Activated naive CD4-positive, alpha-beta T cell treated with Interleukin-2 at 50 U/mL for 16 hours (primary cell): ENCODE results near the gene EVA1A.

ENCODE experiments used
- DNase-seq: peaks from one replicate; pipeline ENCODE4 v3.0.0-alpha.2; 2020

Gene EVA1A

GRCh38 chr2:75589391-75590105 is 28.8 kb upstream of the EVA1A start:
- no peak for DNase-seq

GRCh38 chr2:75587954-75588587 is 27.3 kb upstream of the EVA1A start:
- DNase-seq = no peak

DNA sequence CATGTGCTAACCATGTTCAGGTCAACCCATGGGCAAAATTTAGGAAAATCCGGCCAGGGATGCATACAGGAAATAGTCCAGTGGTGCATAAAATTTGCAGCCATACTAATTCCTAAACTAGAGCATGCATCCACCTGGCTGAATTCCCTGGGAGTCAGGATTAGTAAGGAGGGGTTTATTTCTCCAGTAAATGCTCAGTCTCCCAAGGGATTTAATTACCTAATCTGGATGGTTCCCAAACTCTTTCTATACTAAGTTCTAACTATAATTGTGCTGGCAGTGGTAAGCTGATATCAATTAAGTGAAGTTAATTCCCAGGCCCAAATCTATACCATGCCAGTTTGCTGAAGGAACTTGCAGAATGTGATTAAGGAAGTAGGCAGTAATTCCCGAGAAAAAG is 26.2 kb upstream of the EVA1A start:
- DNase-seq = no peak

- DNase-seq = no peak
Observed at GRCh38 chr2:75582840-75583239, 22.1 kb upstream of the EVA1A start.

DNA sequence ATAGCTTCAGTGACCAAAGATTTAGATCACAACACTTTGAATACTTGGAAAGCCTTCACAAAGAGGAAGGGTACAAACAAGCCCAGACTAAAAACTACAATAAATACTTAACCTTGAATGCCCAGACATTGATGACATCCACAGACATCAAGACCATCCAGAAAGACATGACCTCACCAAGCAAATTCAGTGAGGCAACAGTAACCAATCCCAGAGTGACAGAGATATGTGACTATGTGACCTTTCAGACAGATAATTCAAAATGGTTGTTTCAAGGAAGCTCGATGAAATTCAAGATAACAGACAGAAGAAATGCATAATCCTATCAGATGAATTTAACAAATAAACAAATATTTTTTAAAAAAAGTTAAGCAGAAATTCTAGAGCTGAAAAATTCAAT is 19.9 kb upstream of the EVA1A start:
- no peak for DNase-seq

GRCh38 chr2:75580156-75580555 is 19.4 kb upstream of the EVA1A start:
- DNase-seq = no peak

DNA sequence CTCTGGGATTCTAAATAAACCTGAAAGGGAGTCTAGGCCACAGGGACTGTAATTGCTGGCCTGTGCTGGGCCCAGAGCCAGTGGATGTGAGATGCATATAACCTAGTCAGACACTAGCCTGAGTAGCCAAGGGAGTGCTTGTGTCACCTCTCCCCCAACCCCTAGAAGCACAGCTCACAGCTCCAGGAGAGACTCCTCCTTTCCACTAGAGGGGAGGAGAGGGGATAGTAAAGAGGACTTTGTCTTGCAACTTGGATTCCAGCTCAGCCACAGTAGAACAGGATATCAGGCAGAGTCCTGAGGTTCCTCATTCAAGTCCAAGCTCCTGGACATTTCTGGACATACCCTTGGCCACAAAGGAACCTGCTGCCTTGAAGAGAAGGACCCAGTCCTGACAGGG is 18.4 kb upstream of the EVA1A start:
- DNase-seq = no peak

DNA sequence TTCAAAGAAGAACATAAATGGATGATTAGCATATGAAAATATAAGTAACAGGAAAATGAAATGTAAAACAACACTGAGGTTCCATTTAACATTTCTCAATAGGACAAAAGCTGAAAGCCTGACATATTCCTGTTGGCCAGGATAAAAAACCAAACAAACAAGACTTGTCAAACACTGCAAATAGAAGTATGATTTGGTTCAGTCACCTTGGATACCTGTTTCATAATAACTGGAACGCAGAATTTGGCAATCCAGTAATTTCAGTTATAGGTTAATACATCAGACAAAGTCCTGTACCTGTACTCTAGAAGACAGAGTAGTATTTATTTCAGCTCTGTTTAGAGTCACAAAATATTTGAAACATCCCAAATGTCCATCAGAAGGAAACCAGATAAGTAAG is 16.5 kb upstream of the EVA1A start:
- DNase-seq = no peak

DNA sequence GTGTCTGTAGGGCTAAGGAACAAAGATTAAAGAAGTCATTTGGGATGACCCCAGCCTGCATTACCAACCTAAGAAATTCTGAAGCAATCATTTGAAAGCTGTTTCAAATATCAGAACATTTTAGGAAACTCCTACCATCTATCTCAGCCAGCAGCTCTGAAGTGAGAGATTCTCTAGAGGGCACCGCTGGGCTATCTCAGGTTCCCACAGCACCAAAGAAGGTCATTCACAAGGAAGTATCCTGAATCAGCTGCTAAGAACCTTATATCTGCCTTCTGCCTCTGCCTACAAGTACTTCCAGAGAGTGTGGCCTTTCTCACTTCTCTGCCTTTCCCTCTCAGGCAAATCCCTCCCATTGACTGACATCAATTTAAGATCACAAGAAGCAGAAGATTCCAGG is 13.4 kb upstream of the EVA1A start:
- DNase-seq = no peak

DNA sequence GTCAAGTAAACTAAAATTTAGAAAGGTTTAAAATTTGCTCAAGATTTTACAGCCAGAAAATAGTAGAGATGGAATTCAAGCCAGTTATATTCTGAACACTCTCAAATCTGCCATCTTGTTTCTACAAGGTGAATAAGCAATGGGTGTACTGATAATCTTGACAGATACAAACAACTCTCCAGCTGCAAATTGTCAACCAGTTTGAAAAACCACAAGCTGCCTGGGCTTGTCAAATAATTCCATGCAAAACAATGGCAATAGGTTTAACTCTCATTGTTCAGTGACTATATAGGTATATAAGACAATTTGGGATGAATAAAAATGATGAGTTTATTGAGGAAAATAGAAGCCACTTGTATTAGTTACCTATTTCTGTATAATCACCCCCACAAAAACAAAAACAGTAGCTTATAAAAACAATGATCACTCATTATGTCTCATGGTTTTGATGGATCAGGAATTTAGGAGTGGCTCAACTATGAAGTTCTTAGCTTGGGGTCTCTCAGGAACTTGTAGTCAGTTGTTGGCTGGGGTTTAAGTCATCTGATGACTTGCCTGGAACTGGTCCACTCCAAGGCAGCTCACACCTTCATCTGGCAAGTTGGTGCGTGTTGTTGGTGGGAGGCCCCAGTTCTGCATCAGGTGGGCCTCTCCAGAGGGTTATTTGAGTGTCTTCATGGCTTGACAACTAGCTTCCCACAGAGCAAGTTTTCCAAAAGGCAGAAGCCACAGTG is 12.6 kb upstream of the EVA1A start:
- no peak for DNase-seq

- no peak for DNase-seq
Observed at GRCh38 chr2:75571730-75572430, 11.1 kb upstream of the EVA1A start.

DNA sequence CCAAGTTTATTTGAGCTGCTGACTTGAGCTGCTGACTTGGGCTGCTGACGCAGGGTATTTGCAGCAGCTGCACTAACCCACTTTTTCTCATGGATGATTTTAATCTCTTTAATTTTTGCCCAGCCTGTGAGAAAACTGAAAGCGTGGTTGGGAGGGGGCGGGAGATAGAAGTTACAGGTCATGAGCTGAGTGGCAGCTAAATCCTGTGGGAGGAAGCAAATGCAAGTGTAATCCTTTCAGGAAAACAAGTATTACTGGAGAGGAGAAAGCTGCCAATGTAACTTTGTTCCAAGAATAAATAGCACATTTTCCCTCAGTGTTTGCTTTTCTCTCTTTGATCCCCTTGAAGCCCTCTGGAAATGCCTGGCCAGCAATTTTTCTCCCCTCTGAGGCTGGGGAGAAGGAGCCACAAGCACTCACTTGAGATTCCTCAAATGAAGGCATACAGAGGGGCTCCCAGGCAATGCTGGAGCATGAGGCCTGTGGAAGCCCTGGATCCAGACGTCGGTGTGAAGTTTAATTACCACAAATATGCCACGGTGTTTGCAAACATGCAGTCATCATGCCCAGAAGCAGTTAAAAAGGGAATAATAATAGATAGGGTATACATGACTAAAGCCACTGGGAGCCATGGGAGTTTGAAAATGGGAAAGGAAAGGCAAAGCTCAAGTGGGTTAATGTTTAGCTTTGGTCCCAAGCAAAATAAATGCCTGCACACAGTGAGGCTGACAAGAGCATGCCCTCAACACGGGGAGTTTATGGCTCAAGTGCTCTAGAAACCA is 10.4 kb upstream of the EVA1A start:
- no peak for DNase-seq

GRCh38 chr2:75570024-75570947 is 9.5 kb upstream of the EVA1A start:
- DNase-seq = no peak

- no peak for DNase-seq
Observed at GRCh38 chr2:75569546-75569945, 8.8 kb upstream of the EVA1A start.

- no peak for DNase-seq
Observed at GRCh38 chr2:75568174-75568573, 7.4 kb upstream of the EVA1A start.

- DNase-seq = no peak
Observed at GRCh38 chr2:75565472-75566462, 5.0 kb upstream of the EVA1A start.

DNA sequence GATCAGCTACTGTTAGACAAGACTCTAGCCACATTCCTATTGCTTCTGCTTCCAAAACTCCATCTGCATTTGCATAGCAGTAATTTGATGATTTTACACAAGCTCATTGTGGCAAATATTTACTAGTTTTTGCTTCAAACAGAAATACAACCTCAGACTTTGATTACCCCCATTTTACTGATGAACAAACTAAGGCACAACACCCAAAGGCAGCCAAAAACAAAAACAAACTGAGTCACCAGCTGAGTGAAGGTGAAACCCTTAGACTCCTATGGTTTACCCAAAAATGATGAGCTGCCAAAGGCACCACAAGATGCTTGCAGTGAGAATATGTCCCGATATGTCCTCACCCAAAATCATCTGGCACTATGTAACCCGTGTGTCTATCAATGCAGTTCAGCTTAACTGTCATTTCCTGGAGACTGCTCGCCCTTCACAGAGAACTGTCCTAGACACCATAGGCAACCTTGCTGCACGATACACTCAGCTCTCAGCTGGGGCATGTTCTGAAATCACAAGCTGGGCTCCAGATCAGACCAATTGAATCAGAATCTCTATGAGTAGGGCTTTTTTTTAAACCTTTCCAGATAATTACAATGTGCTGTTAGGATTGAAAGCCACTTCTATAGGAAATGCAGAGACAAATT is 4.1 kb upstream of the EVA1A start:
- no peak for DNase-seq

DNA sequence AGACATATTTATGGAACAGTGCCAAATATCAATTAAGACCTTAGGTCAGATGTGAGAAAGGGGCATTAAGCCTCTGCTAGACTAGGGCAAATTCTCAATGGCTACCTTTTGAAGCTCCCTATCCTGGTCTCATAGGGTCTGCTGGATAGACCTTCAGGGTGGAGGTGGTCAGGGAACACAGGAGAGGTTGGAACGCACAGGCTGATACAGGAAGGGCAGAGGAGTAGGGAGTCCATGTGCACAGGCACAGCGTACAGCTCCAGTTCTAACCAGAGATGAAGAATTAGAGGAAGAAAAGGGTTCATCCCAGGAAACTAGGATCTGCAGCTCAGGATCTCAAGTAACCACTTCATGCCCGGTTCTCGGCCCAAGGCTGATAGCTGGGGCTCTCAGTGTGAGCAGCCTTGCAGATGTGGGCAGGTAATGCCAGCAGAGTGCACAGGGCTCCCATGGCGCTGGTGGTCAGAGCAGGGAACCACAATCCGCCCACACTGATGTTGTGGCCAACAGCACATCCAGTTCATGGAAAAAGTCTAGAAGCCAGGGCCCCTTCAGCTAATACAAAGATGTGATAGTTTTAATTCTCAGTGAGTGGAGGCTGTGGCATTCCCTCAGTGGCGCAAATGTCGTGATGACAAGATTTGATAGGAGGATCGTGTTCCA is 3.4 kb upstream of the EVA1A start:
- no peak for DNase-seq

DNA sequence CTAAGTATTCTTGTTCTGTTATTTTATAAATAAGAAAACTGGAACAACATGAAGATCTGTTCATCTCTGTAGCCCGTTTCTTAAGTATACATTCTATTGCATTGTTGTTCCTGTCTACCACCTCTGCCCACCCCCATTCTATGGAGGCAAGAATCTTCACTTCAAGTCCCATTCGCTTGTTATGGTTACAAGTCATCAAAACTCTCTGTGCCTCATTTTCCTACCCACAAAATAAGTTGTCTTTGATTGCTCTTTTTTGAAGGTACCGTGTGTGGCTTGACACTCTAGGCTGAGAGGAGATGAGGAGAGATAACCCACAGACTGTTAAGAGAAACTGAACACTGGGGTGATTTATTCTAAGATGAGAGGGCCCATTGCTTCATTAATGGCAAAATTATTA is 2.9 kb upstream of the EVA1A start:
- DNase-seq = no peak
